Measurements from ENCODE around the gene RD3L. TPM values are rescaled to one million over a fixed set of nuclear protein-coding genes. Genes with fewer than 3 reads are reported as not detected.
"Not testable (repeated sequence)": the region's sequence is repeated elsewhere in the genome, so short reads cannot be mapped to it uniquely, and the experiment has no call there.

The RD3L gene
- total and polyA plus RNA-seq, 5 experiments from 2014 or later, result not detected

- Mint-ChIP-seq H3K27ac (peak overlapping the region in 2 of 10 donors; percentile 65 to 80), H3K27me3 (peaks cover 4 to 15% (median 7%) of the 10 kb centered on the region in 5 donors), H3K4me1 (peaks cover 0 to 34% (median 14%) of the 10 kb centered on the region in 4 donors), H3K4me3 (peak overlapping the region; percentile 50 to 93 (median 88))
- not testable (repeated sequence) for H3K36me3 Mint-ChIP-seq, DNase-seq, ATAC-seq, H3K9me3 Mint-ChIP-seq
- POLR2A ChIA-PET, result interaction anchor here (1.4 kb wide), 1 partner anchor 13 kb away, joined by 4 read pairs; no protein-coding TSS in a partner anchor
These were observed 20.5 kb downstream of the RD3L start for GRCh38 chr14:103921855-103922200.

DNA sequence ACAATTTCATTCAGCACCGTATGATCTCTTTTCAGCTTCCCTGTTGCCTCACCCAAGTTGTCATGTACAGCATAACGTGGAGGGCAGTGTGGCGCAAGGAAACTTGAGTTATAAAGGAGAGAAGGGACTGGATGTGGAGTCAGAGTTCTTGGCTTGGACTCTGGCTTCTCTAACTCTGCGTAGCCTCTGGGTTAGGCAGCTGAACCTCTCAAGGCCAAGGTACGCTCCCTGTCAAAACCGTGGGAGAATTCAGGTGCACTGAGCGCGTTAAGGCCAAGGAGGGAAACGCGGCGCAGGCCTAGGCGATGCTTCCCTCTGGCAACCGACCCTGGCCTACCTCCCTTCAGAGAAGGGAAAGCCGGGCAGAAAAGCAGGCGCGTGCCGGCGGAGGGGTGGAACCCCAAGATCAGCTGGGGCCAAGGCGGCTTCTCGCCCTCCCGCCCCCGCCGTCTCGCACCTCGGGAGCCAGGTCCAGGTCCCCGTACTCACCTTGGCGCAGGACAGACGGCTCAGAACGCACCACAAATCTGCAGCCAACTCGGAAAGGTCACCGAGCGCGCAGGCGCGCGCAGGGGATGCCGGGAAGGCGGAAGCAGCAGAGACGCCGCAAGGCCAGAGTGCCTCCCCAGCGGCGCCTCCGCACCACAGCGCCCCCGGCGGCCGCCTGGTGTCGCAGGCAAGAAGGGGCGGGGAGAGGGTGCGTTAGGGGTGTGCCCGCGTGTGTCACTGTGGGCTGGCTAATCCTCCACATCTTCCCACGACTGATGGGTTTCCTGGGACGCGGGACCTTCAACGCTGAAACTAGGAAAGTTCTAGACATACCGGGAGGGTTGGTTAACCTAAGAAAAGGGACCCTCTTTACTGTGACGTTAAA, 21.1 kb downstream of the RD3L start:
- POLR2A ChIA-PET, result interaction anchor here (0.5 to 1.4 kb wide), 3 partner anchors 9 to 174 kb away, joined by 3 to 5 read pairs (median 4); no protein-coding TSS in a partner anchor
- H3K27me3 Mint-ChIP-seq, result peaks cover 4 to 15% (median 7%) of the 10 kb centered on the region in 5 donors
- peaks cover 0 to 36% (median 15%) of the 10 kb centered on the region in 4 donors for H3K4me1 Mint-ChIP-seq

GRCh38 chr14:103916636-103917262, 25.6 kb downstream of the RD3L start:
- no peak for ATAC-seq
- Mint-ChIP-seq H3K36me3 (peaks cover 0 to 61% (median 4%) of the 10 kb centered on the region in 3 donors), H3K9me3 (no peaks in the 10 kb centered on the region), H3K4me1 (peaks cover 3 to 43% (median 17%) of the 10 kb centered on the region in 4 donors), H3K27ac (peak overlapping the region in 3 of 10 donors; percentile 5 to 59 (median 57)), H3K4me3 (peak overlapping the region in 1 of 10 donors; percentile 26), H3K27me3 (no peaks in the 10 kb centered on the region)
- no peak for DNase-seq
- POLR2A ChIA-PET, result no interaction called here

More for the DNA sequence above, 21.1 kb downstream of the RD3L start:
- peak overlapping the region; percentile 53 to 94 (median 83) for H3K27ac Mint-ChIP-seq
- ATAC-seq (peak; percentile 98), DNase-seq (peak; percentile 89 to 99 (median 94))
- no peaks in the 10 kb centered on the region for H3K9me3 Mint-ChIP-seq
- H3K36me3 Mint-ChIP-seq, result peaks cover 0 to 16% (median 0%) of the 10 kb centered on the region in 3 donors
- H3K4me3 Mint-ChIP-seq, result peak overlapping the region; percentile 83 to 93 (median 89)

DNA sequence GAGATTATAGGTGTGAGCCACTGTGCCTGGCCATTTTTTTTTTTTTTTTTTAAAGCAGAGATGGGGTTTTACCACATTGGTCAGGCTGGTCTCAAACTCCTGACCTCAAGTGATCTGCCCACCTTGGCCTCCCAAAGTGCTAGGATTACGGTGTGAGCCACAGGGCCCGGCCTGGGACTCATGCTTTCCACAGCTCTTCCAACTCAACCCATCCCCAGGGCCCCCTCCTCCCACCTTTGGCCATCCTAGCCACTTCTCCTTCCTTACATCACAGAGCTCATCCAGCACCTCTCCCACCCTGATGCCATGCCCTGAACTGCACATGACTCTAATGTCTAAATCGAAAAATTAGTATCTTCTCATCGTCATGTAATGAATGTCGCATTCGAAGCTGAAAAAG, 26.7 kb downstream of the RD3L start:
- POLR2A ChIA-PET, result no interaction called here
- no peak for DNase-seq
- H3K36me3 Mint-ChIP-seq, result peaks cover 0 to 63% (median 4%) of the 10 kb centered on the region in 3 donors
- H3K9me3 Mint-ChIP-seq, result no peaks in the 10 kb centered on the region
- no peaks in the 10 kb centered on the region for H3K27me3 Mint-ChIP-seq
- peaks cover 1 to 38% (median 12%) of the 10 kb centered on the region in 4 donors for H3K4me1 Mint-ChIP-seq
- peak overlapping the region in 5 of 10 donors; percentile 53 to 88 (median 66) for H3K27ac Mint-ChIP-seq
- H3K4me3 Mint-ChIP-seq, result no peak overlapping the region
- no peak for ATAC-seq

DNA sequence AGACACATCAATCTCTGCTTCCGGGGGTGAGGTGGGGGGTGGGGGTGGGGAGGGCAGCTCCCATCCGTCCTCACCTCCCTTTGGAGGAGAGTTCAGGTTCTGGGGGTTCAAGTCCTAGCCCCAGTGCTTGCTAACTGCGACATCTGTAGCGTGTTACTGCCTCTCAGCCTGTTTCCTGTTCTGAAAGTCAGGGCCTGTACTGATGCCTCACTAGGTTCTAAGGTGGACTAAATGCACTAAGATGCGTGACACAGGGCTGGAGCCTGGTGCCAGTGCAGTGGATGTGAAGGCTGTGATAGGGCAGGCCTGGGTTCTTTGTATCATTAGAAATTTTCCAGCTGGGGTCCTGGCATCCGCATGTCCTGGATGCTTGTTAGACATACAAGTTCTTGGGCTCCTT, 31.3 kb downstream of the RD3L start:
- POLR2A ChIA-PET, result interaction anchor here (1.1 to 1.2 kb wide), 2 partner anchors 10 to 103 kb away, joined by 5 to 6 read pairs; no protein-coding TSS in a partner anchor
- H3K9me3 Mint-ChIP-seq, result no peaks in the 10 kb centered on the region
- no peaks in the 10 kb centered on the region for H3K27me3 Mint-ChIP-seq
- H3K36me3 Mint-ChIP-seq, result peaks cover 0 to 44% (median 4%) of the 10 kb centered on the region in 3 donors
- DNase-seq (no peak), ATAC-seq (no peak)
- no peak overlapping the region for H3K4me3 Mint-ChIP-seq
- peak overlapping the region in 1 of 10 donors; percentile 4 for H3K27ac Mint-ChIP-seq
- peaks cover 5 to 31% (median 27%) of the 10 kb centered on the region in 4 donors for H3K4me1 Mint-ChIP-seq

- H3K9me3 Mint-ChIP-seq, result no peaks in the 10 kb centered on the region
- peak overlapping the region; percentile 44 to 94 (median 88) for H3K27ac Mint-ChIP-seq
- H3K27me3 Mint-ChIP-seq, result no peaks in the 10 kb centered on the region
- POLR2A ChIA-PET, result interaction anchor here (1.0 to 1.2 kb wide), 3 partner anchors 9 to 102 kb away, joined by 3 to 6 read pairs (median 5); no protein-coding TSS in a partner anchor
- DNase-seq, result peak; percentile 59 to 85 (median 72)
- H3K4me1 Mint-ChIP-seq, result peaks cover 6 to 31% (median 30%) of the 10 kb centered on the region in 4 donors
- peaks cover 0 to 39% (median 4%) of the 10 kb centered on the region in 3 donors for H3K36me3 Mint-ChIP-seq
- H3K4me3 Mint-ChIP-seq, result peak overlapping the region; percentile 60 to 85 (median 79)
- peak; percentile 77 to 80 for ATAC-seq
These were observed 31.9 kb downstream of the RD3L start for GRCh38 chr14:103910262-103910935.

DNA sequence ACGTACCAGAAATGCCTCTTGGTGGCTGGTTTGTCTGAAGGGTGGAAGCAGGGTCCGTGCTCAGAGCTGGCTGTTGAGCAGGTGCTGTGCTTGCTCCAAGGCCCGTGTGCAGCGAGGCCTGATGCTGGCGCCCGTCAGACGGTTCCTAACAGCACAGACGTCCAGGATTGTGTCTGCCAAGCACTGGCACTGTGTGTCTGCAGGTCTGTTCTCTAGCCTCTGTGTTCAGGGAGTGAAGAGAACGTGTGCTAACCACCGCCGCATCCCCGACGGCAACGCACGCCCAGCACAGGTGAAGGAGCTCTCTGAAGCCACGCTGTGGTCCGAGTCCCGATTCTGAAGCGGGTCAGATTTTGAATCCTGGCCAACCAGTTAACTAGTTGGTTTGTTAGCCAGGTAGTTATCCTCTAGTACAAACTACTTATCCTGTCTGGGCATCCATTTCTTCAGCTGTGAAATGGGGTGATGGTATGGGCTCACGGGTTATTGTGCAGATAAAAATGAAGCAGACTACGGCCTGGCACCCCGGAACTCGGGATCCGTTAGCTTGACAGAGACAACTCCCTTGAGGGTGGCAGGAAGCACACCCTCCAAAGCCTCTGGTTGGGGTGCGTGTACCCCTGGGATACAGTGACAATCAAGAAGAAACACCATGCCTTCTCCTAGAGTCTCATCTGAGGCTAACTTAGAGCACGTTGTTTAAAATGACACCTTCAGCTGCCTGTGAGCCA, 32.6 kb downstream of the RD3L start:
- POLR2A ChIA-PET, result interaction anchor here (1.0 to 1.2 kb wide), 3 partner anchors 37 to 101 kb away, joined by 3 to 6 read pairs (median 3); no protein-coding TSS in a partner anchor
- Mint-ChIP-seq H3K36me3 (peaks cover 0 to 32% (median 4%) of the 10 kb centered on the region in 3 donors), H3K4me3 (peak overlapping the region; percentile 60 to 85 (median 79)), H3K27me3 (peaks cover 0 to 1% (median 0%) of the 10 kb centered on the region in 5 donors), H3K27ac (peak overlapping the region; percentile 44 to 94 (median 88)), H3K4me1 (peaks cover 6 to 31% (median 29%) of the 10 kb centered on the region in 4 donors), H3K9me3 (no peaks in the 10 kb centered on the region)
- ATAC-seq (no peak), DNase-seq (no peak)

GRCh38 chr14:103908580-103908979, 33.7 kb downstream of the RD3L start:
- POLR2A ChIA-PET, result interaction anchor here (0.7 to 1.3 kb wide), 4 partner anchors 12 to 99 kb away, joined by 3 to 4 read pairs (median 3); a partner anchor contains a TSS
- peak overlapping the region in 6 of 10 donors; percentile 2 to 77 (median 27) for H3K4me3 Mint-ChIP-seq
- ATAC-seq, result peak; percentile 82 to 88

GRCh38 chr14:103905842-103906456, 36.4 kb downstream of the RD3L start:
- Mint-ChIP-seq H3K27me3 (peaks cover 0 to 4% (median 3%) of the 10 kb centered on the region in 5 donors), H3K9me3 (no peaks in the 10 kb centered on the region), H3K36me3 (no peaks in the 10 kb centered on the region), H3K4me3 (peak overlapping the region in 6 of 10 donors; percentile 30 to 55 (median 39)), H3K27ac (peak overlapping the region in 8 of 10 donors; percentile 35 to 86 (median 64)), H3K4me1 (peaks cover 7 to 34% (median 30%) of the 10 kb centered on the region in 4 donors)
- ATAC-seq (peak in 1 of 2 donors; percentile 38), DNase-seq (peak in 6 of 10 donors; percentile 23 to 33 (median 28))
- POLR2A ChIA-PET, result no interaction called here

More at GRCh38 chr14:103908580-103908979, 33.7 kb downstream of the RD3L start:
- H3K27me3 Mint-ChIP-seq, result peaks cover 0 to 3% (median 1%) of the 10 kb centered on the region in 5 donors
- peaks cover 0 to 20% (median under 1%) of the 10 kb centered on the region in 3 donors for H3K36me3 Mint-ChIP-seq
- H3K27ac Mint-ChIP-seq, result peak overlapping the region; percentile 28 to 94 (median 84)
- peak in 8 of 10 donors; percentile 12 to 76 (median 38) for DNase-seq
- no peaks in the 10 kb centered on the region for H3K9me3 Mint-ChIP-seq
- H3K4me1 Mint-ChIP-seq, result peaks cover 6 to 31% (median 29%) of the 10 kb centered on the region in 4 donors

DNA sequence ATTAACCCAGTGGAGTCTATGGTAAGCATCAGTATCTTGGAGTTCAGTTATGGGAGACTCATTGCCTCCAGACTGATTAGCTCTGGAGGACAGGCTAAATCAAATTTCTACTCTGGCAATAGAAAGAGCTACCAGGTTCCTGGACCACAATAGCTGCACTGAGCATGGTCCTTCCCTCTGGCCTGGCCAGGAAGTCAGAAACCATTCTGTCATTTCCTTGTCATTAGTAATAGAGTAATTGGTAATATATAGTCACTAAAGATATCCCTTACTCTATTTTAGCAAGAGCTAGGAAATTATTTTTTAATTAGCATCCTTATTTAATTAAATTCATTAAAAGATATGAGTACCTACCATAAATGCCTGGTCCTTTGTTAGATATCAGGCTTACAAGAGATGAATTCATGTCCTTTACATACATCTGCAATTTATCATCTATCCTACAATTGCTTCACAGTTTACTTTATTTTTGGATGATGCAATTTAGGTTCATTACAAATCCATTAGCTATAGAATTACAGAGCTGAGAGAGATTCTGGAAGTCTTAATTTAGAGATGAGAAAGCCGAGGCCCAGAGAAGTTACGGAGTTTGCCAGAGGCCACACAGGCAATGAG, 37.7 kb downstream of the RD3L start:
- H3K27ac Mint-ChIP-seq, result peak overlapping the region in 2 of 10 donors; percentile 14 to 27
- H3K36me3 Mint-ChIP-seq, result no peaks in the 10 kb centered on the region
- peaks cover 6 to 25% (median 22%) of the 10 kb centered on the region in 4 donors for H3K4me1 Mint-ChIP-seq
- DNase-seq (no peak), ATAC-seq (no peak)
- peaks cover 0 to 4% (median 3%) of the 10 kb centered on the region in 5 donors for H3K27me3 Mint-ChIP-seq
- no peaks in the 10 kb centered on the region for H3K9me3 Mint-ChIP-seq
- POLR2A ChIA-PET, result no interaction called here
- no peak overlapping the region for H3K4me3 Mint-ChIP-seq

Measured in naive thymus-derived CD8-positive, alpha-beta T cell (primary cell).